Testis (tissue), 2 donors: Measurements from ENCODE around the gene PRR5L.

ENCODE experiments used
- POLR2A ChIP-seq: fragments of 450-650 bp; IDR thresholded peaks from one replicate; pipeline ENCODE4 v1.6.1; 2017; ENCODE audit warnings: antibody characterized with exemption, mild to moderate bottlenecking, moderate library complexity
- TF ChIP-seq, protein P1 (sequence below), 3 experiments: fragments of 450-650 bp in 2 of 3; fragments of 200-600 bp in 1 of 3; sonication (generic) in 1 of 3; IDR thresholded peaks; one replicate each; pipeline ENCODE4 v1.5.1; 2016 to 2019; ENCODE audit warnings: antibody characterized with exemption in 3 of 3, mild to moderate bottlenecking in 2 of 3, moderate library complexity in 1 of 3

DNA sequence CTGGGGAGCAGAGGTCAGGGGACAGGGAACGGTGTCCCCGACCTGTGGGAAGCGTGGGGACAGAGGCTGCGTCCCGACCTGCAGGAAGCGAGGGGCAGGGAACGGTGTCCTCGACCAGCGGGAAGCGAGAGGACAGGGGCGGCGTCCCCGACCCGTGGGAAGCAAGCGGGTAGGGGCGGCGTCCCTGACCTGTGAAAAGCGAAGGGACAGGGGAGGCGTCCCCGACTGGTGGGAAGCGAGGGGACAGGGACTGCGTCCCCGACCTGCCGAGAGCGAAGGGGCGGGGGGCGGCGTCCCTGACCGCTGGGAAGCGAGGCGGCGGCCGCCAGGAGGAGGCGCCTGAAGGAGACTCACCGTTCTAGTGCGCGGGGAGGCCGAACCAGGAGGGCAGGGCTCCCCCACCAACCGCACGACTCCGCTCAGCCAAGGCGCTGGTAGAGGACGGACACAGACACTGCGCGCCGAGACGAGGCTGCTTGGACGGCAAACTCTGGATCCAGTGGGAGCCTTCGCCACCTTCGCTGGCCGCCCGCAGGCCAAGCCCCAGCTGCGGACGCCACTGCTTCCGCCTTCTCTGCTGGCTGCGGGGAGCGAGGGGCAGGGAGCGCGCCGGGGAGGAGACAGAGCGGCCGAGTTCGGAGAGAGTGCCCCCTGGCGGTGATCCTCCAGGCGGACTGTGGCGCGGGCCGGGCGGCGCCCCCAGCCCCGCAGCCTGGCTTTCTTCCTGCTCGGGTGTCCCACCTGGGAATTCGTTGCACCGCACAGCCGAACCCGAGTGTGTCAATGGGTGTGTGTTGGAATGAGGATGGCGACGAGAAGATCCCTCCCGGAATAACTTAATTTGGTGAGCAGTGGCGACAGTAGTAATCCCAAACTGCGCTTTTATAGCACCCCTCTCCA is 213.9 kb downstream of the PRR5L start, which contains the start of gene TRAF6:
- TF ChIP-seq POLR2A: no peak
- TF ChIP-seq, protein P1, sequence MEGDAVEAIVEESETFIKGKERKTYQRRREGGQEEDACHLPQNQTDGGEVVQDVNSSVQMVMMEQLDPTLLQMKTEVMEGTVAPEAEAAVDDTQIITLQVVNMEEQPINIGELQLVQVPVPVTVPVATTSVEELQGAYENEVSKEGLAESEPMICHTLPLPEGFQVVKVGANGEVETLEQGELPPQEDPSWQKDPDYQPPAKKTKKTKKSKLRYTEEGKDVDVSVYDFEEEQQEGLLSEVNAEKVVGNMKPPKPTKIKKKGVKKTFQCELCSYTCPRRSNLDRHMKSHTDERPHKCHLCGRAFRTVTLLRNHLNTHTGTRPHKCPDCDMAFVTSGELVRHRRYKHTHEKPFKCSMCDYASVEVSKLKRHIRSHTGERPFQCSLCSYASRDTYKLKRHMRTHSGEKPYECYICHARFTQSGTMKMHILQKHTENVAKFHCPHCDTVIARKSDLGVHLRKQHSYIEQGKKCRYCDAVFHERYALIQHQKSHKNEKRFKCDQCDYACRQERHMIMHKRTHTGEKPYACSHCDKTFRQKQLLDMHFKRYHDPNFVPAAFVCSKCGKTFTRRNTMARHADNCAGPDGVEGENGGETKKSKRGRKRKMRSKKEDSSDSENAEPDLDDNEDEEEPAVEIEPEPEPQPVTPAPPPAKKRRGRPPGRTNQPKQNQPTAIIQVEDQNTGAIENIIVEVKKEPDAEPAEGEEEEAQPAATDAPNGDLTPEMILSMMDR (IDR thresholded peaks at IDR 0.05): peak; percentile 85 to 92 (median 89)
